HT1080 (cell line): ENCODE data around the gene TPRN. TPM values are rescaled to one million over a fixed set of nuclear protein-coding genes. Genes with fewer than 3 reads are reported as not detected.
A peak's percentile ranks its signal among the peaks of the same experiment; 100 is the strongest.

Experiments
- DNase-seq: peaks from one replicate; pipeline ENCODE4 v3.0.0-alpha.2; 2015; ENCODE audit warnings: low read depth
- total RNA-seq: library from RNA; depleted of rRNA; stranded (reverse); fragments of >200 nt; shearing (Covaris generic); gene quantifications from 2 replicates; pipeline ENCODE4 v1.2.3, GENCODE V29; 2014

Gene TPRN
- total RNA-seq, 1 experiment from 2014 or later = 13.6 TPM

DNA sequence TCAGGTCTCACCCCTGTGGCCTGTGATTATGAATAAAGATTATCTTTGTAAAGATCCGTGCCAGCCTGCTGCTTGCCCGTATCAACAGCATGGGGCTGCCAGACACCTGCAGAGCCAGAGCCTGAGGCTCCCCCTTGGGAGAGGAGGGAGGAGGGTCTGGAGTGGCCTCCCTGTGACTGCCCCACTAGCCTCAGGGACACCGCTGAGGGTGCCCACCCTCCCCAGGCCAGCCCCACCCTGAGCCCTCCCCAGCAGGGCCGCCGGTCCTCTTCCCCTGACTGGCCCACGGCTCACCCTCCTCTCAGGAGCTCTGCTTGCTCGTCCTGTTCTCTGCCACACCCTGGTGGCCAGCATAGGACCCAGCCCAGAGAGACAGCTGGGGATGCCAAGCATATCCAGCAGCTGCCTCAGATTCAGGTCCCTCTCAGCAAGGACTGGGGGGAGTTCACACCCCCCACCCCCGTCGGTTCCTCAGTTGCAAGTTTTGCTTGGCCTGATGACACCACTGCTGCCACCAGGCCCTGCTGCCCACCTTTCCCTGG is 10.2 kb downstream of the TPRN start:
- no peak for DNase-seq

DNA sequence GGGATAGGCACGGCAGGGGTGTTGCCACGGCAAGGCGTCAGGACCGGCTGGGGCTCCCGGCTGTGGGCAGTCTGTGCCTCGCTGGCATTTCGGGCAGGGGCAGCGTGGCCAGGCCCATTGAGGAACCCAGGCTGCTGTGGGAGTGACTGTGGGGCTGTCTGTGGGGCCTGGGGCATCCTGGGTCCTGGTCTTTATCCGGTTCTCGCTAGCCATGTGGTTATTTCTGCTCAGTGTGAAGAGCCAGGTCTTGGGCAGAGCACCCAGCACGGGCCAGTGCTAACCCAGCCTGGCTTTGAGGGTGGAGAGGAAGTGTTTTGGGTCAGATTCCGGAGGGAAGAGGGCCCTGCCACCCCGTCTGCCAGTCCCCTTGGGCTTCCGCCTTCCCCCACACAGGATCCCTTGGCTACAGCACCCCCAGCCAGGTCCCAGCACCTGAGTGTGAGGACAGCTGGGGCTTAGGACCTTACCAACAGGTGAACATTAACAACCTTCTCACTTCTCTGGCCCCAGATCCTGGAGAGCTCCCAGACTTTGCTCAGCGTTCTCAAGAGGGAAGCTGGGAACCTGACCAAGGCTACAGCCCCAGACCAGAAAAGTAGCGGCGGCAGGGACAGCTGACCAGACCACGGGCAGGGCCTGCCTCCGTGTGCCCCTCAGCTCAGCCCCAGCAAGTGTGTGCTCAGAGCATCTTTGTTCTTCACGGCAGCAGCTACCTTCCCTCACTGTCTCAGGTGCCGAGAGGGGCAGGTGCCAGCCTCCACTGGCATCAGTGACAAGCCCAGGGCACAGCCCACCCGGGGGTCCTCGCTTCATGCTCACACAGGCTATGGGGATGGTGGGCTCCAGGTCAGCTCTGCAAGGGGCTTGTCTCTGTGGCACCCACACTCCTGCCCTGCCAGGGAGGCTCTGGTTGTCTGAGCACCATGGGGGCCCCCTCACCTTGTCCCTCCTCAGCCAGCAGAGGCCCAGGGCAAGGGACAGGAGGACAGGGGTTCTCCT is 10.9 kb downstream of the TPRN start:
- no peak for DNase-seq

DNA sequence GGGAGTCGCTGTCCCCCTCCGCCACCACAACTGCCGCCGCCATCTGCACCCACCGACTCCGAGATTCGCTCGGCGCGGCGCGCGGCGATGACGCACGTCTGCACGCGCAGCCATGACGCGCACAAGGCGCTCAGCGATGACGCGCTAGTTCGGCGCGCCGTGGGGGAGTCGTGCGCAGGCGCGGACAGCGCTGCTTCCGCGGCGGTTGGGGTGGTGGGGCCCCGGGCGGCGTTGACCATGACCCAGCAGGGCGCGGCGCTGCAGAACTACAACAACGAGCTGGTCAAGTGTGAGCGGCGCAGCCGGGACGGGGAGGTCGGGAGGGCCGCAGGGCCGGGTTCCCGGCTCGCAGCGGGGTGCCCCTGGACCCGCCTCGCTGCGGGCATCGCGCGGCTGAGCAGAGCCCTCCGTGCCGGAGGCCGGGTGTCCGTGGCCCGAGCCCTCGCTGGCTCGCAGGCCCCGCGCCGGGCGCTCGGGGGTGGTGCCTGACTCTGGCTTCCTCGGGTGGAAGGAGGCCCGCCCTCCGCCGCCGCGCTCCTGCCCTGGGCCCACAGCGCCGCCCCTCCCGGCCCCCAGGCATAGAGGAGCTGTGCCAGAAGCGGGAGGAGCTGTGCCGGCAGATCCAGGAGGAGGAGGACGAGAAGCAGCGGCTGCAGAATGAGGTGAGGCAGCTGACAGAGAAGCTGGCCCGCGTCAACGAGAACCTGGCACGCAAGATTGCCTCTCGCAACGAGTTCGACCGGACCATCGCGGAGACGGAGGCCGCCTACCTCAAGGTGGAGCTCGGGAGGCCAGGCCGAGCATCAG is 11.8 kb downstream of the TPRN start, which contains the start of the genes ANAPC2 and SSNA1:
TSS of gene ANAPC2 (minus strand) at position 71 of the 807 bp plus-strand sequence. CDS start at position 43, 28 bp downstream.
TSS of gene SSNA1 (plus strand) at position 187 of the 807 bp plus-strand sequence. CDS start at position 238, 51 bp downstream.
- DNase-seq = peak; percentile 88

GRCh38 chr9:137188086-137188489 is 12.5 kb downstream of the TPRN start:
- no peak for DNase-seq

DNA sequence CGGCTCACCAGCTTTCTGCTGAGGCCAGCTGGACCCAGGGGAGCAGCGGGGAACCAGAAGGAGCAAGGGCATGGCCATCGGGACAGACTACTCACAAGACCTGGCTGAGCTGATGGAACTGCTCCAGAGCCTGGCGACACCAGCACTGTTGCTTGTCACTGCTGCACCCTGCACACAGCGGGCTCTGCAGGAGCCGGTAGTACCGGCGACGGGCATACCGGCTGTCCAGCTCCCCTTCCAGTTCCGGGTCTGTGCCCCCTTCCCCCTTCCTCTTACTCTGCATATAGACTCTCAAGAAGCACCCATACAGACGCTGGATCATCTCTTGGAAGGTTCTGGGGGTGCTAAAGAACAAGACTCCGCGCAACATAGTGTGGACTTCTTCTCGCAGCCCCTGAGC is 13.2 kb downstream of the TPRN start:
- no peak for DNase-seq

GRCh38 chr9:137186385-137186784 is 14.2 kb downstream of the TPRN start:
- DNase-seq = no peak

GRCh38 chr9:137185921-137186320 is 14.6 kb downstream of the TPRN start:
- no peak for DNase-seq

- no peak for DNase-seq
Observed at GRCh38 chr9:137184881-137185660, 15.5 kb downstream of the TPRN start.

DNA sequence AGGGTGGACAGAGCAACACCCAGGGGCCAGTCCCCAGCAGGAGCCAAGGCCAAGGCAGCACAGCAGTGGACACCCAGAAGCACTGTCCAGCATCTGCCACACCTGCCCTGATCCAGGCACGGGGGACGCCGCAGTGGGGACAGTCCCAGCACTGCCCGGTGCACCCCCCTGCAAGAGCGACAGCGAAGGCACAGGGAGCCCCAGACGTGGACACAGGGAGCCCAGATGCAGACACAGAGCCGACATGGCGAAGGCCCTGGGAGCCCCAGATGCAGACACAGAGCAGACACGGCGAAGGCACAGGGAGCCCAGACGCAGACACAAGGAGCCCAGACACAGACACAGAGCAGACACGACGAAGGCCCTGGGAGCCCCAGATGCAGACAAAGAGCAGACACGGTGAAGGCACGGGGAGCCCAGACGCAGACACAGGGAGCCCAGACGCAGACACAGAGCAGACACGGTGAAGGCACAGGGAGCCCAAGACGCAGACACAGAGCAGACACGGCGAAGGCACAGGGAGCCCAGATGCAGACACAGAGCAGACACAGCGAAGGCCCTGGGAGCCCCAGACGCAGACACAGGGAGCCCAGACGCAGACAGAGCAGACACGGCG is 16.5 kb downstream of the TPRN start:
- DNase-seq = no peak

- DNase-seq = no peak
Observed at GRCh38 chr9:137182836-137183235, 17.7 kb downstream of the TPRN start.

DNA sequence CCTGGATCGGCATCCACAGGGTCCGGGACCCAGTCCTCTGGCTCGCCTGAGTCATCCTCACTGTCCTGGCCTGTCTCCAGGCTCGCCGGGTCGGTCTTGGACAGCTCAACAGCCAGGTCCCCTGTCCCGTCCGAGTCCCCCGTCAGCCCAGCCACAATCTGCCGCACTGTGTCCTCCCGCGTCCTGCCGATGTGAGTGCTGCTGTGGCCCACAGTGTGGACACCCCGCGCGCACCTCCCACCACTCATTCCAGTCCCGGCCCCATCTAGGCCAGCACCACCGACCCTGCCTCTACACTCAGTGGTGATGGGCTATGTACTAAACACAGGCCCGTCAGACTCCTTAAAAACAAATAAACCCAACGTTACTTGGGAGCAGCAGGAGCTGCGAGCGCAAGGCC is 18.9 kb downstream of the TPRN start:
- no peak for DNase-seq

DNA sequence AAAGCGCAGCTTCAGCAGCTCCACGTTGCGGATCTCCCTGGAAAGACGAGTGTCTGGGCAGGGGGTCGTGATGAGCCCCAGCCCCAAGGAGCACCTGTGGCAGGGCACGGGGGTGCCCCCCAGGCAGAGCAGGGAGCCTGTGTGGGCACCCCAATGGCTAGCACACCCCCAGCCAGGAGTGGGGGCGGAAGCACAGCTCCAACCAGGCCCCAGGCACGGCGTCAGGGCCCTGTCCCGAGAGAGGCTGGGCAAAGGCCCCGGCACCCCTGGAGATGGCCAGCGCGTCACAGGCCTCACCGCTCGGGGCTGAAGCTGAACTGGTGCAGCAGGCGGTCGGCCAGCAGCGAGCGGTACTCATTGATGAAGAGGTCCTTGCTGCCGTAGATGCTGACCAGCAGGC is 20.1 kb downstream of the TPRN start:
- no peak for DNase-seq

GRCh38 chr9:137179761-137180160 is 20.8 kb downstream of the TPRN start:
- no peak for DNase-seq

GRCh38 chr9:137178939-137179630 is 21.5 kb downstream of the TPRN start:
- DNase-seq = no peak

DNA sequence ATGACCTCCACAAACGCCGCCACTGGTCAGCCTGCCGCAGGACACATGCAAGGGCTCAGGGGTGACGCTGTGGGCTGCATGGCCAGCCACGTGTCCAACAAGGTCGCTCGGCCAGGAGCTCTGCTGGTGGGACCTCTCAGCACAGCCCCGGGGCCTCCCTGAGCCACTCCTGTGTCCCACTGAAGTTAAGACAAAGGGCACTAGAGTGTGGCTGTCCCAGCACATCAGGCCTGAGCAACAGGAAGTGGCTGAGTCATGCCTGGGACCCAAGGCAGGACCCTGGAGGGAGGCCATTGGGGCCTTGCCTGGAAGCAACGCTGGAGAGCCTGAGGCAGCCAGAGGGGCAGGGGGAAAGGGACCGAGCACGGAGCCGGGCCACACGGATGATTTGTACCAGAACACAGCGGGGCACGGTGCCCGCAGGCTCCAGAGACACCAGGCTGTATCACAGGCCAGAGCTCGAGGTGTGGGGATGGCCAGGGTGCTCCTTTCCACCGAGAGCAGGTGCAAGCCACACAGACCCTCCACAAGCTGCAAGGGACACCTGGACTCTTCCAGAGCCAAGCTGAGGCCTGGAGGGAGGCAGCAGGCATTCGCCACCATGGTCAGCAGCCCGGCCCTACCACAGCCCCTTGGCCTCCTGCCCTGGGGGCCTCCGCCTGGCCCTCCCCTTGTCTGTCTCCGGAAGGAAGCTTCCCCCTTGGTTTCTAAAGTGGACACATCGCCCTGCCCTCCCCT is 22.2 kb downstream of the TPRN start:
- peak; percentile 33 for DNase-seq

- peak; percentile 49 for DNase-seq
Observed at GRCh38 chr9:137176302-137177182, 24.0 kb downstream of the TPRN start.

DNA sequence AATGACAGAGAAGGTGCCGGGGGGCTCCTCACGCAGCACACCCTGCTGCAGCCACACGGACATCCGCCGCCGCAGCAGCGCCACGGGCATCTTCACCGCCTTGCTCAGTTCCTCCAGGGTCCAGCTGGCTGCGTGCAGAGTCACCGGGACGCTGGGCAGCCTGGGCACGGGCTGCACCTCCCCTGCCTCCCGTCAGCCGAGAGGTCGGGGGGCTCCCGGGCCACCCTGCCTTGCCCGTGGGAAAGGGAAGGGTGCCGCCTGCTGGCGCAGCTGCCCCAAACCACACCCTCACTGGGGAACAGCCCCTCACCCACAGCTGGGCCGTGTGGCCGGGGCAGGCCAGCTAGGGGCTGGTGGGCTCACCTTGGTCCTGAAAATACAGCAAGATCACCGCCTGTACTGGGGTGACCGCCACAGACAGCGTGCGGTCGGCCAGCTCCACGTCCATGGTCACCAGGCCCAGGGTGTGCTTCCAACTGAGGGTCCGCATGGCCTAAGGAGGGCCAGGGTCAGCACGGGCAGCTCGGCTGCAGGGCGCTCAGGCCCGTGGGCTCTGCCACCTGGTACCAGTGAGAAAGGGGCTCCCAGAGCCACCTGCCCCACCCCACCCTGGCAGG is 25.1 kb downstream of the TPRN start:
- no peak for DNase-seq
